HG03378 (cell line): ENCODE data around the gene NIPAL3.
"Not testable (repeated sequence)": the region's sequence is repeated elsewhere in the genome, so short reads cannot be mapped to it uniquely, and the experiment has no call there.

Experiments
- ATAC-seq: cut with Tn5 transposase; IDR thresholded peaks from one replicate; pipeline ENCODE4 v1.9.1; 2021; ENCODE audit warnings: mild to moderate bottlenecking, moderate library complexity; ENCODE audit not compliant: unreplicated experiment

The NIPAL3 gene

GRCh38 chr1:24488159-24488558, 72.6 kb downstream of the NIPAL3 start:
- not testable (repeated sequence) for ATAC-seq

- ATAC-seq = no peak
Observed at GRCh38 chr1:24489674-24490073, 74.1 kb downstream of the NIPAL3 start.

- ATAC-seq = no peak
Observed at GRCh38 chr1:24490101-24490781, 74.6 kb downstream of the NIPAL3 start.

GRCh38 chr1:24491577-24492360, 76.2 kb downstream of the NIPAL3 start:
- no peak for ATAC-seq

GRCh38 chr1:24492935-24493334, 77.3 kb downstream of the NIPAL3 start:
- not testable (repeated sequence) for ATAC-seq

- no peak for ATAC-seq
Observed at GRCh38 chr1:24493785-24494184, 78.2 kb downstream of the NIPAL3 start.

GRCh38 chr1:24498589-24498988, 83.0 kb downstream of the NIPAL3 start:
- ATAC-seq = no peak

- no peak for ATAC-seq
Observed at GRCh38 chr1:24500448-24501048, 84.9 kb downstream of the NIPAL3 start.

- no peak for ATAC-seq
Observed at GRCh38 chr1:24501371-24502064, 85.9 kb downstream of the NIPAL3 start.

GRCh38 chr1:24502065-24502708, 86.6 kb downstream of the NIPAL3 start:
- no peak for ATAC-seq

GRCh38 chr1:24502709-24503058, 87.1 kb downstream of the NIPAL3 start, which contains the start of gene RCAN3:
RCAN3 (plus strand) TSS chr1:24502836; CDS start chr1:24514373, 11,537 bp downstream.
- no peak for ATAC-seq

- no peak for ATAC-seq
Observed at GRCh38 chr1:24503059-24503751, 87.6 kb downstream of the NIPAL3 start.

- no peak for ATAC-seq
Observed at GRCh38 chr1:24503870-24504523, 88.4 kb downstream of the NIPAL3 start.

GRCh38 chr1:24504560-24504959, 89.0 kb downstream of the NIPAL3 start:
- no peak for ATAC-seq

- ATAC-seq = no peak
Observed at GRCh38 chr1:24505816-24506215, 90.2 kb downstream of the NIPAL3 start.

- ATAC-seq = no peak
Observed at GRCh38 chr1:24506691-24507381, 91.2 kb downstream of the NIPAL3 start.

GRCh38 chr1:24507405-24507804, 91.8 kb downstream of the NIPAL3 start:
- no peak for ATAC-seq

- no peak for ATAC-seq
Observed at GRCh38 chr1:24508911-24509310, 93.3 kb downstream of the NIPAL3 start.

GRCh38 chr1:24513706-24514105, 98.1 kb downstream of the NIPAL3 start:
- no peak for ATAC-seq
